ENCODE data around the gene TRIM5. TPM values are rescaled to one million over a fixed set of nuclear protein-coding genes. Genes with fewer than 3 reads are reported as not detected.

Gene TRIM5
- total and polyA plus RNA-seq, 10 of the 15 experiments (the other 5 are each of a cell fraction or from before 2014, with no cell fraction given) = 20.0 to 59.7 (median 31.8) TPM

- TF ChIP-seq PML (IDR thresholded peaks at IDR 0.05; ENCODE audit: low read length) (no peak), SMAD5 (IDR thresholded peaks at IDR 0.05; ENCODE audit: low read depth) (no peak)
These were observed 41.3 kb downstream of the TRIM5 start (continued) for GRCh38 chr11:5643585-5643984.

- in situ Hi-C loops (cut with MboI) (no loop called here), intact Hi-C loops (cut with micrococcal nuclease; ENCODE audit: unreplicated experiment) (no loop called here)
- CTCF ChIA-PET = interaction anchor here (1.4 kb wide), 1 partner anchor 45 kb away, joined by 3 read pairs; the partner anchor contains the start of gene TRIM5
- TF ChIP-seq EP300 (IDR thresholded peaks at IDR 0.05; ENCODE audit: borderline replicate concordance in 1 of 2, control insufficient read depth in 1 of 2, low read depth in 2 of 2, low read length in 2 of 2) = no peak
- TF ChIP-seq CEBPZ (IDR thresholded peaks at IDR 0.05; ENCODE audit: low read depth, low read length) = no peak
- TF ChIP-seq YY1 (IDR thresholded peaks at IDR 0.05; ENCODE audit: low read depth, low read length) = no peak
- TF ChIP-seq IRF5 (IDR thresholded peaks at IDR 0.05; ENCODE audit: borderline replicate concordance) = no peak
- TF ChIP-seq PAX5 (IDR thresholded peaks at IDR 0.05; ENCODE audit: borderline replicate concordance, low read depth, low read length) = no peak
- no peak for TF ChIP-seq KLF5 (IDR thresholded peaks at IDR 0.05; ENCODE audit: partially characterized antibody)
- no peak for TF ChIP-seq RB1 (IDR thresholded peaks at IDR 0.05; ENCODE audit: borderline replicate concordance)
- no peak for TF ChIP-seq E4F1 (IDR thresholded peaks at IDR 0.05; ENCODE audit: borderline replicate concordance, partially characterized antibody)
- TF ChIP-seq GABPA (IDR thresholded peaks at IDR 0.05; ENCODE audit: low read depth) = no peak
- H4K20me1 ChIP-seq (ENCODE audit: control insufficient read depth, insufficient read depth) = no peaks in the 10 kb centered on the region
- SMC1A ChIA-PET (ENCODE audit: uncharacterized antibody, unreplicated experiment) = no interaction called here
- H3K4me1 ChIP-seq (ENCODE audit: control insufficient read depth, insufficient read depth, low read length) = no peaks in the 10 kb centered on the region
- no peak overlapping the region for H2AFZ ChIP-seq (ENCODE audit: control insufficient read depth, low read depth, low read length)
- no TSS peak for BruUV-seq (replicated peaks)
- no peak for FAIRE-seq
- POLR2A ChIA-PET = no interaction called here
- H3K4me3 ChIP-seq = no peak overlapping the region
- 94% methylated on average over 1 of the region's 1 CpG for WGBS (ENCODE audit: insufficient coverage, insufficient replicate concordance, low lambda C conversion rate, missing lambda C conversion rate)
- no peaks in the 10 kb centered on the region for H3K9me3 ChIP-seq (replicated peaks; ENCODE audit: control insufficient read depth, insufficient read depth, low read length)
- H3K27me3 ChIP-seq (replicated peaks in 1 of 2; ENCODE audit: control insufficient read depth in 2 of 2, insufficient read depth in 2 of 2, low read length in 1 of 2) = no peaks in the 10 kb centered on the region
- H3K79me2 ChIP-seq (ENCODE audit: control insufficient read depth, insufficient read depth, low read length) = no peaks in the 10 kb centered on the region
- no peak for DNase-seq (ENCODE audit: low read depth, low spot score)
- no peak overlapping the region for H3K27ac ChIP-seq (ENCODE audit: control insufficient read depth, insufficient read depth)
- RAD21 ChIA-PET (ENCODE audit: unreplicated experiment) = no interaction called here
- no peak overlapping the region for H3K4me2 ChIP-seq (ENCODE audit: control insufficient read depth, insufficient read depth)
- H3K36me3 ChIP-seq (ENCODE audit: control insufficient read depth in 2 of 2, insufficient read depth in 2 of 2, low read length in 1 of 2) = peaks cover 0 to 5% of the 10 kb centered on the region in 2 experiments; a peak in 2 of 4 replicates
- ATAC-seq = no peak
- H3K9ac ChIP-seq (ENCODE audit: control insufficient read depth, insufficient read depth, low read length) = no peak overlapping the region
These were observed 44.9 kb downstream of the TRIM5 start for GRCh38 chr11:5639953-5640352.
